AG04450 (cell line): ENCODE measurements around the gene SNAPC2. TPM values are rescaled to one million over a fixed set of nuclear protein-coding genes. Genes with fewer than 3 reads are reported as not detected.

Experiments used
- CTCF ChIA-PET: fragments of 300-600, 350-600 bp; formaldehyde crosslinking; extraction: SDS; loops from one replicate; lab custom pipeline; 2022; ENCODE audit warnings: antibody characterized with exemption, inconsistent platforms; lab: Charles Lee
- POLR2A ChIA-PET: fragments of 350-600 bp; formaldehyde crosslinking; extraction: SDS; loops from one replicate; lab custom pipeline; 2021; ENCODE audit warnings: antibody characterized with exemption, inconsistent platforms; lab: Yijun Ruan, JAX
- DNase-seq: peaks from one replicate; pipeline ENCODE4 v3.0.0-alpha.2; 2011; ENCODE audit warnings: low read depth, low spot score
- H3K27ac ChIP-seq: one replicate; pipeline ENCODE4 v1.5.1; 2012; ENCODE audit warnings: low read depth, low read length, control low read depth
- H3K27me3 ChIP-seq: one replicate; pipeline ENCODE4 v1.6.0; 2012; ENCODE audit warnings: low read length; ENCODE audit not compliant: control insufficient read depth, insufficient read depth
- H3K4me3 ChIP-seq: 2 replicates; pipeline ENCODE4 v1.5.1; 2011; ENCODE audit warnings: mild to moderate bottlenecking, low read depth, low read length, control low read depth
- H3K9me3 ChIP-seq: 2 replicates; pipeline ENCODE4 v1.5.1; 2012; ENCODE audit warnings: low read length; ENCODE audit not compliant: control insufficient read depth, insufficient read depth
- CTCF ChIP-seq: IDR thresholded peaks from 2 replicates; pipeline ENCODE4 v1.5.1; 2011; ENCODE audit warnings: low read depth, low read length, control low read depth, inconsistent platforms
- polyA plus RNA-seq: library from polyadenylated mRNA; depleted of rRNA; stranded (reverse); fragments of >200 nt; gene quantifications from 2 replicates; pipeline ENCODE4 v1.2.3, GENCODE V29; 2011

Gene SNAPC2
- polyA plus RNA-seq, 1 experiment = 12.1 TPM

GRCh38 chr19:7877249-7877836 is 42.8 kb upstream of the SNAPC2 start:
- POLR2A ChIA-PET = interaction anchor here (0.6 kb wide), 1 partner anchor 47 kb away, joined by 9 read pairs; no protein-coding TSS in a partner anchor
- DNase-seq = no peak
- TF ChIP-seq CTCF = no peak

GRCh38 chr19:7879111-7879807 is 40.9 kb upstream of the SNAPC2 start:
- Histone ChIP-seq H3K27ac (no peak overlapping the region), H3K27me3 (peaks cover 23% of the 10 kb centered on the region), H3K9me3 (no peaks in the 10 kb centered on the region; the same call in 1 of the 2 replicates), H3K4me3 (no peak overlapping the region)
- POLR2A ChIA-PET = interaction anchor here (0.7 kb wide), 1 partner anchor 13 kb away, joined by 3 read pairs; no protein-coding TSS in a partner anchor
- DNase-seq = no peak
- CTCF ChIA-PET = interaction anchor here (1.4 kb wide), 1 partner anchor 24 kb away, joined by 3 read pairs; the partner anchor contains the start of gene MAP2K7
- no peak for TF ChIP-seq CTCF

More at GRCh38 chr19:7877249-7877836, 42.8 kb upstream of the SNAPC2 start:
- no peak overlapping the region for H3K27ac ChIP-seq
- no peak overlapping the region for H3K4me3 ChIP-seq
- peaks cover 38% of the 10 kb centered on the region for H3K27me3 ChIP-seq
- H3K9me3 ChIP-seq = no peaks in the 10 kb centered on the region; the same call in 1 of the 2 replicates
- CTCF ChIA-PET = interaction anchor here (1.8 kb wide), 1 partner anchor 8 kb away, joined by 8 read pairs; no protein-coding TSS in a partner anchor

- CTCF ChIA-PET = no interaction called here
- DNase-seq = no peak
- Histone ChIP-seq H3K4me3 (no peak overlapping the region), H3K27me3 (peaks cover 17% of the 10 kb centered on the region), H3K27ac (no peak overlapping the region), H3K9me3 (no peaks in the 10 kb centered on the region; the same call in 1 of the 2 replicates)
- no peak for TF ChIP-seq CTCF
- POLR2A ChIA-PET = interaction anchor here (0.7 kb wide), 1 partner anchor 14 kb away, joined by 3 read pairs; no protein-coding TSS in a partner anchor
These were observed 40.3 kb upstream of the SNAPC2 start for GRCh38 chr19:7879836-7880235.

- POLR2A ChIA-PET = no interaction called here
- DNase-seq = no peak
- Histone ChIP-seq H3K9me3 (no peaks in the 10 kb centered on the region), H3K27me3 (peaks cover 8% of the 10 kb centered on the region), H3K4me3 (no peak overlapping the region), H3K27ac (no peak overlapping the region)
- CTCF ChIA-PET = interaction anchor here (2.4 kb wide), 1 partner anchor 13 kb away, joined by 14 read pairs; no protein-coding TSS in a partner anchor
- no peak for TF ChIP-seq CTCF
These were observed 38.2 kb upstream of the SNAPC2 start for GRCh38 chr19:7881910-7882309.
